Progenitor cell of endocrine pancreas (in vitro differentiated cells): ENCODE results near the gene DLX3. TPM values are rescaled to one million over a fixed set of nuclear protein-coding genes. Genes with fewer than 3 reads are reported as not detected.

Source experiments
- DNase-seq: peaks from one replicate; pipeline ENCODE4 v3.0.0; 2021; ENCODE audit warnings: low spot score; ENCODE audit not compliant: unreplicated experiment
- H3K27ac Mint-ChIP-seq: 2 replicates; pipeline ENCODE4 v1.8.0; 2021; ENCODE audit warnings: mild to moderate bottlenecking, moderate library complexity, mixed read lengths
- H3K27me3 Mint-ChIP-seq: 2 replicates; pipeline ENCODE4 v1.8.0; 2021; ENCODE audit warnings: mixed read lengths
- H3K36me3 Mint-ChIP-seq: 2 replicates; pipeline ENCODE4 v1.8.0; 2022; ENCODE audit warnings: mixed read lengths; ENCODE audit not compliant: insufficient read depth
- H3K4me1 Mint-ChIP-seq: 2 replicates; pipeline ENCODE4 v1.8.0; 2021; ENCODE audit warnings: low read depth, mixed read lengths
- H3K4me3 Mint-ChIP-seq: 2 replicates; pipeline ENCODE4 v1.8.0; 2021; ENCODE audit warnings: low read depth, mild to moderate bottlenecking, moderate library complexity, mixed read lengths
- H3K9me3 Mint-ChIP-seq: 2 replicates; pipeline ENCODE4 v1.8.0; 2021; ENCODE audit warnings: low read depth, mixed read lengths
- CTCF ChIP-seq: fragments of 200-600 bp; sonication (generic); IDR thresholded peaks from one replicate; pipeline ENCODE4 v1.5.0; 2021; ENCODE audit warnings: antibody characterized with exemption, mild to moderate bottlenecking; ENCODE audit not compliant: unreplicated experiment
- total RNA-seq: library from RNA; stranded (reverse); gene quantifications from 2 replicates; pipeline ENCODE4 v1.2.1, GENCODE V29; 2021

DLX3 gene
- total RNA-seq, 1 donor from 2014 or later, result 1.8 TPM

- H3K4me1 Mint-ChIP-seq, result peaks cover 1% of the 10 kb centered on the region
- no peak for TF ChIP-seq CTCF
- H3K9me3 Mint-ChIP-seq, result no peaks in the 10 kb centered on the region
- peaks cover 56% of the 10 kb centered on the region for H3K27me3 Mint-ChIP-seq
- H3K36me3 Mint-ChIP-seq, result no peaks in the 10 kb centered on the region
- DNase-seq, result no peak
- H3K27ac Mint-ChIP-seq, result no peak overlapping the region
- no peak overlapping the region for H3K4me3 Mint-ChIP-seq
These were observed 43.5 kb downstream of the DLX3 start for GRCh38 chr17:49951362-49952082.

GRCh38 chr17:49949634-49950033, 45.4 kb downstream of the DLX3 start:
- no peaks in the 10 kb centered on the region for H3K36me3 Mint-ChIP-seq
- DNase-seq, result no peak
- H3K4me1 Mint-ChIP-seq, result peaks cover 2% of the 10 kb centered on the region
- H3K27ac Mint-ChIP-seq, result no peak overlapping the region
- TF ChIP-seq CTCF, result no peak
- peaks cover 56% of the 10 kb centered on the region for H3K27me3 Mint-ChIP-seq
- no peaks in the 10 kb centered on the region for H3K9me3 Mint-ChIP-seq
- no peak overlapping the region for H3K4me3 Mint-ChIP-seq

- DNase-seq, result no peak
- Mint-ChIP-seq H3K4me1 (peaks cover 3% of the 10 kb centered on the region), H3K27me3 (peaks cover 60% of the 10 kb centered on the region), H3K27ac (no peak overlapping the region), H3K9me3 (no peaks in the 10 kb centered on the region), H3K36me3 (no peaks in the 10 kb centered on the region), H3K4me3 (no peak overlapping the region)
- no peak for TF ChIP-seq CTCF
These were observed 48.0 kb downstream of the DLX3 start for GRCh38 chr17:49946964-49947584.

GRCh38 chr17:49946208-49946607, 48.8 kb downstream of the DLX3 start:
- Mint-ChIP-seq H3K27me3 (peaks cover 64% of the 10 kb centered on the region), H3K27ac (no peak overlapping the region), H3K36me3 (no peaks in the 10 kb centered on the region), H3K4me1 (peaks cover 3% of the 10 kb centered on the region), H3K9me3 (no peaks in the 10 kb centered on the region), H3K4me3 (no peak overlapping the region)
- TF ChIP-seq CTCF, result no peak
- no peak for DNase-seq

GRCh38 chr17:49944273-49944870, 50.7 kb downstream of the DLX3 start:
- Mint-ChIP-seq H3K9me3 (no peaks in the 10 kb centered on the region), H3K36me3 (no peaks in the 10 kb centered on the region), H3K27me3 (peaks cover 62% of the 10 kb centered on the region), H3K4me1 (peaks cover 3% of the 10 kb centered on the region), H3K27ac (no peak overlapping the region), H3K4me3 (no peak overlapping the region)
- no peak for TF ChIP-seq CTCF
- no peak for DNase-seq
